ENCODE measurements around the gene PROSER1.

GRCh38 chr13:39012608-39013007 is 25.3 kb downstream of the PROSER1 start:
- TF ChIP-seq CTCF (IDR thresholded peaks at IDR 0.05) = no peak
- TF ChIP-seq EP300 (IDR thresholded peaks at IDR 0.05) = no peak
- TF ChIP-seq POLR2A (IDR thresholded peaks at IDR 0.05) = no peak

Measured in tibial nerve (tissue), 4 donors.